Spleen (tissue), 11 donors: ENCODE results near the gene DMRT2. TPM values are rescaled to one million over a fixed set of nuclear protein-coding genes. Genes with fewer than 3 reads are reported as not detected.

Source experiments
- DNase-seq: peaks from one replicate; pipeline ENCODE4 v3.0.0-alpha.2; 2020
- H3K27ac ChIP-seq, 8 donors: fragments of 200-600 bp; sonication (generic) in 7 of 8; 1 replicate in 4 of 8; 2 replicates in 4 of 8; pipeline versions ENCODE4 v1.5.0 to v1.8.0; 2016 to 2021; ENCODE audit warnings: inconsistent platforms in 4 of 8, mild to moderate bottlenecking in 4 of 8, moderate library complexity in 1 of 8
- H3K27me3 ChIP-seq, 7 donors: fragments of 200-600 bp; sonication (generic) in 6 of 7; replicated peaks in 1 of 7; 1 replicate in 4 of 7; 2 replicates in 3 of 7; pipeline versions ENCODE4 v1.5.0 to v1.8.0; 2016 to 2021; ENCODE audit warnings: inconsistent platforms in 3 of 7, mild to moderate bottlenecking in 1 of 7
- H3K36me3 ChIP-seq, 6 donors: fragments of 200-600 bp; sonication (generic) in 5 of 6; 1 replicate in 4 of 6; 2 replicates in 2 of 6; pipeline versions ENCODE4 v1.5.0 to v1.8.0; 2016 to 2021; ENCODE audit warnings: inconsistent platforms in 2 of 6
- H3K4me1 ChIP-seq, 6 donors: fragments of 200-600 bp; sonication (generic) in 5 of 6; 1 replicate in 3 of 6; 2 replicates in 3 of 6; pipeline versions ENCODE4 v1.5.0 to v1.8.0; 2016 to 2021; ENCODE audit warnings: inconsistent platforms in 3 of 6
- H3K4me3 ChIP-seq, 8 donors: fragments of 200-600 bp; sonication (generic) in 7 of 8; 1 replicate in 4 of 8; 2 replicates in 4 of 8; pipeline versions ENCODE4 v1.5.0 to v1.8.0; 2016 to 2021; ENCODE audit warnings: inconsistent platforms in 4 of 8, mild to moderate bottlenecking in 4 of 8, moderate library complexity in 2 of 8
- H3K9me3 ChIP-seq, 8 donors: fragments of 200-600 bp; sonication (generic) in 7 of 8; 1 replicate in 4 of 8; 2 replicates in 4 of 8; pipeline versions ENCODE4 v1.5.0 to v1.8.0; 2016 to 2021; ENCODE audit warnings: inconsistent platforms in 4 of 8
- POLR2A ChIP-seq, 3 donors: fragments of 450-650 bp; IDR thresholded peaks; one replicate each; pipeline ENCODE4 v1.5.1; 2017; ENCODE audit warnings: antibody characterized with exemption in 3 of 3, mild to moderate bottlenecking in 1 of 3
- POLR2AphosphoS5 ChIP-seq, 3 donors: sonication (generic); formaldehyde crosslinking; IDR thresholded peaks; one replicate each; pipeline ENCODE4 v1.5.1; 2017; ENCODE audit warnings: antibody characterized with exemption in 3 of 3
- WGBS, 5 donors: extraction: QIAGEN DNeasy Blood & Tissue Kit in 3 of 5; methylation state at CpG; one replicate each; pipeline versions ENCODE4 v1.1.5 to v1.1.7; 2013 to 2018; 5-methylcytosine and 5-hydroxymethylcytosine counted together
- intact Hi-C: fragments of 100-400 bp; cut with DNase I; formaldehyde crosslinking; loops from one replicate; pipeline ENCODE4 v1.15.0; 2023; ENCODE audit warnings: low total_unique reads
- polyA plus RNA-seq, 3 donors: library from polyadenylated mRNA; stranded (reverse); fragments of 200-250 nt; gene quantifications; one replicate each; pipeline ENCODE4 v1.2.1, GENCODE V29; 2013
- total RNA-seq, 7 donors: library from RNA; depleted of rRNA in 3 of 7; stranded (reverse); fragments of >200 nt in 3 of 7; fragmentation: NEBNext Ultra II Directional in 4 of 7; extraction: Animal tissue kit (Norgen Biotek cat#: 25700) in 4 of 7; gene quantifications; one replicate each; pipeline versions ENCODE4 v1.1.0 to v1.2.1, GENCODE V29; 2016 to 2021
- TF ChIP-seq, protein P1 (sequence below), 11 experiments: fragments of 200-600 bp in 7 of 11; fragments of 450-650 bp in 4 of 11; sonication (generic) in 4 of 11; IDR thresholded peaks in 8 of 11; conservative IDR thresholded peaks in 3 of 11; 1 replicate in 7 of 11; 2 replicates in 4 of 11; pipeline versions ENCODE4 v1.4.0 to v1.8.0; 2016 to 2021; ENCODE audit warnings: antibody characterized with exemption in 11 of 11, inconsistent platforms in 4 of 11, mild to moderate bottlenecking in 1 of 11
- donor health status: healthy with polysubstance abuse.
- donor health status: DM: no; HTN: no; CAD: no; lungs with moderate emphysema.
- donor health status: DM: no; HTN: no; CAD: no.
- donor health status: Bipolar disorder and iron deficiency.
- donor health status: healthy.
- donor health status: DM: no; HTN: no; CAD: no.
- donor health status: DM: yes; HTN: yes; CAD: no.

Gene DMRT2
- total and polyA plus RNA-seq, 10 donors: not detected

DNA sequence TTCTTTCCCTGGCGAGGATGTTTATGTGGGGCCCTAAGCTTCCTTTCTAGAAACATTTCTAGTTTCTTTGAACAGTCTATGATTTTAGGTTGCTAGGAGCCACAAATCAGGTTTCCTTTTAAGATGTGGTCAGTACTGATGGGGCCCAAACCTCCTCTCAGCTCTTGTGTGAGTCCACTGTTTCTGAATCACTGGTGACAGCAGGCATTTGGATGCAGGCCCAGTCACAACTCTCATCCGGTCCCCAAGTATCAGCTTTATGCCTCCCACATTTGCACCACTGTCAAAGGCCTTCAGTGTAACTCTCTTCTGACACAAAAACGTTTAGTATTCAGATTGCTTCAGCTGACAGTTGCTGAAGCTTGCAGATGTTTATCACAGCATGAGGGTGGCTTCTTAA lies 7.8 kb downstream of the DMRT2 start:
- Histone ChIP-seq H3K4me1 (peaks cover 0 to 5% (median 2%) of the 10 kb centered on the region in 6 donors), H3K9me3 (no peaks in the 10 kb centered on the region), H3K27ac (no peak overlapping the region), H3K4me3 (no peak overlapping the region), H3K27me3 (peaks cover 0 to 82% (median 37%) of the 10 kb centered on the region in 7 donors), H3K36me3 (no peaks in the 10 kb centered on the region)
- TF ChIP-seq, protein P1, sequence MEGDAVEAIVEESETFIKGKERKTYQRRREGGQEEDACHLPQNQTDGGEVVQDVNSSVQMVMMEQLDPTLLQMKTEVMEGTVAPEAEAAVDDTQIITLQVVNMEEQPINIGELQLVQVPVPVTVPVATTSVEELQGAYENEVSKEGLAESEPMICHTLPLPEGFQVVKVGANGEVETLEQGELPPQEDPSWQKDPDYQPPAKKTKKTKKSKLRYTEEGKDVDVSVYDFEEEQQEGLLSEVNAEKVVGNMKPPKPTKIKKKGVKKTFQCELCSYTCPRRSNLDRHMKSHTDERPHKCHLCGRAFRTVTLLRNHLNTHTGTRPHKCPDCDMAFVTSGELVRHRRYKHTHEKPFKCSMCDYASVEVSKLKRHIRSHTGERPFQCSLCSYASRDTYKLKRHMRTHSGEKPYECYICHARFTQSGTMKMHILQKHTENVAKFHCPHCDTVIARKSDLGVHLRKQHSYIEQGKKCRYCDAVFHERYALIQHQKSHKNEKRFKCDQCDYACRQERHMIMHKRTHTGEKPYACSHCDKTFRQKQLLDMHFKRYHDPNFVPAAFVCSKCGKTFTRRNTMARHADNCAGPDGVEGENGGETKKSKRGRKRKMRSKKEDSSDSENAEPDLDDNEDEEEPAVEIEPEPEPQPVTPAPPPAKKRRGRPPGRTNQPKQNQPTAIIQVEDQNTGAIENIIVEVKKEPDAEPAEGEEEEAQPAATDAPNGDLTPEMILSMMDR (IDR thresholded peaks at IDR 0.05 in 8 of 11, conservative IDR thresholded peaks at IDR 0.05 in 3 of 11): no peak
- TF ChIP-seq POLR2A (IDR thresholded peaks at IDR 0.05) (no peak), POLR2AphosphoS5 (IDR thresholded peaks at IDR 0.05) (no peak)
- DNase-seq: no peak
- 41 to 54% (median 46%) methylated on average over 3 of the region's 3 CpGs for WGBS, 5 donors
- intact Hi-C loops: no loop called here

DNA sequence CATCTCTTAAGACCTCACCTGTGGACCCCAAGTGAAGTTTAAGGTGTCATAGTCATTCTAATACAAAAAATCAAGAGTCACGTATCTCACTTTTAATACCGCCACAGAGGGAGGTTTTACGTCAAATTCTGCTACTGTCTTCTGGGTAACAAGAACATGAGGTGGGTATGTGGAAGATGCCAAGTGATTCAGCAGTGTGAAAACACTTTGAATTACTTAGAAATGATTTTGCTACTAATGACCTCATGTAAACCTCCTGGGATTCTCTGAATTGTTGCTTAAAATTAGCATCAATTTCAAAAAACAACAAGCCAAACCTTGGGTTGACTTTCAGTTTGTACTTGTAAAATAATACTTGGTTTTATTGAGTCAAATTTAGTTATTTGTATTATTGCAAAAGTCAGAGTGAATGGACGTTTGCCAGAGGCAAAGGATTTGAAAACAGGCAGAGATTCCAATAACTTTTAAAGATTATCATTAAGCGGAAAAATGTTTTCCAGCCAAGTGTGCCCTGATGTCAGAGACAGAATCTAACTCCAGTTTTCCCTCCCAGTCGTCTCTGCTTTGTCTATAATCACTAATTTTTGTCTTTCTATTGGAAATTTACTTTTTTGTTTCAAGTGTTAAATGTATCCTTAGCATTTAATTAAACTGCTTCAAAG lies 8.8 kb downstream of the DMRT2 start:
- peaks cover 0 to 78% (median 27%) of the 10 kb centered on the region in 7 donors for H3K27me3 ChIP-seq
- WGBS, 5 donors: 73 to 86% (median 80%) methylated on average over 6 of the region's 6 CpGs
- H3K4me1 ChIP-seq: no peaks in the 10 kb centered on the region
- no peak for DNase-seq
- no peaks in the 10 kb centered on the region for H3K36me3 ChIP-seq
- no peaks in the 10 kb centered on the region for H3K9me3 ChIP-seq
- no peak overlapping the region for H3K27ac ChIP-seq
- H3K4me3 ChIP-seq: no peak overlapping the region
- intact Hi-C loops: no loop called here
- no peak for TF ChIP-seq POLR2AphosphoS5 (IDR thresholded peaks at IDR 0.05)
- TF ChIP-seq POLR2A (IDR thresholded peaks at IDR 0.05): no peak
- TF ChIP-seq, protein P1 (IDR thresholded peaks at IDR 0.05 in 8 of 11, conservative IDR thresholded peaks at IDR 0.05 in 3 of 11): no peak

DNA sequence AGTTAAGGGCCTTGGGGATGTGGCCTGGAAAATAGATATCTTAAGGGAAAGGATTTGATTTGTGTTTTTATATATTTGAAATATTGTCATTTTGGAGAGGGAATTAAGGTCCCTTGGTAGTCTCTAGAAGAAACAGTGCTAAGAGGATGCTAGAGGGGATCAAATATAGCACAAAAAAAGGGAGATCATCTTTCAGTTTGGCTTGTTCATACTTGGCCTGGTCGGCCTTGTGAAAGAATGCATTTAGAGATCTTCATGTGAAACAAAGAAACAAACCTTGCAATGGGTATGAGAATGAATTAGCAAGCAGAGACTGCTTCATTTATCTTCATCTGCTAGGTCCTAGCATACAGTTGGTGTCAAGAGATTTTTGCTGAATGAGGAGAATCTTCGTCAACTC lies 15.0 kb downstream of the DMRT2 start:
- TF ChIP-seq, protein P1 (IDR thresholded peaks at IDR 0.05 in 8 of 11, conservative IDR thresholded peaks at IDR 0.05 in 3 of 11): no peak
- TF ChIP-seq POLR2A (IDR thresholded peaks at IDR 0.05): no peak
- TF ChIP-seq POLR2AphosphoS5 (IDR thresholded peaks at IDR 0.05): no peak
- Histone ChIP-seq H3K4me1 (no peaks in the 10 kb centered on the region), H3K9me3 (peaks cover 0 to 17% (median 3%) of the 10 kb centered on the region in 8 donors), H3K4me3 (no peak overlapping the region), H3K36me3 (no peaks in the 10 kb centered on the region), H3K27me3 (peaks cover 0 to 28% (median 0%) of the 10 kb centered on the region in 7 donors), H3K27ac (no peak overlapping the region)
- 78 to 90% (median 87%) methylated on average over 2 of the region's 2 CpGs for WGBS, 5 donors
- intact Hi-C loops: no loop called here
- no peak for DNase-seq

DNA sequence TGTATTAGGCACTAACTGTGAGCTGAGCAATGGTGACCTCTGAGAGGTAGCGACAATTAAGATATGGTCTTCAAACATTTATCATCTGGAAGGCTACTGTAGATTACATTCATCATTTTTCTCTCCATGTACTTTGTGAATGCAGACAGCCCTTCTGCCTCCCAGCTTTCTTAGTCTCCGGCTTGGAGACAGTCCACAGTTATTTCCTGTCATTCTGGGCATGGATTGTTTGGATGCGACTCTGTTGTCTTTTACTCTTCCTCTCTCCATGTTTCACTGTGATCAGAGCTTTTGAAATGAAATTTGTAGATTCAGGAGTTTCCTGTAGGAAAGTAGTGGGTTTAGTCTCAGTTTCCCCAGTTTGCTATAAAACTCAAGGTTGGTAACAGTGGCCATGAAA lies 20.5 kb downstream of the DMRT2 start:
- H3K27ac ChIP-seq: no peak overlapping the region
- WGBS, 5 donors: 50 to 61% (median 52%) methylated on average over 3 of the region's 3 CpGs
- no peaks in the 10 kb centered on the region for H3K4me1 ChIP-seq
- TF ChIP-seq POLR2AphosphoS5 (IDR thresholded peaks at IDR 0.05) (no peak), POLR2A (IDR thresholded peaks at IDR 0.05) (no peak)
- H3K4me3 ChIP-seq: no peak overlapping the region
- peaks cover 0 to 17% (median 3%) of the 10 kb centered on the region in 8 donors for H3K9me3 ChIP-seq
- DNase-seq: no peak
- H3K36me3 ChIP-seq: no peaks in the 10 kb centered on the region
- intact Hi-C loops: no loop called here
- peaks cover 0 to 20% (median 0%) of the 10 kb centered on the region in 7 donors for H3K27me3 ChIP-seq
